CD14-positive monocyte (primary cell): ENCODE measurements around the gene CABP4. TPM values are rescaled to one million over a fixed set of nuclear protein-coding genes. Genes with fewer than 3 reads are reported as not detected.

Source experiments
- DNase-seq, 3 donors: peaks; one replicate each; pipeline ENCODE4 v3.0.0-alpha.2; 2011 to 2022
- H2AFZ ChIP-seq: 2 replicates; pipeline ENCODE4 v1.6.0; 2012; ENCODE audit warnings: mild to moderate bottlenecking, low read depth, low read length, inconsistent platforms; ENCODE audit not compliant: insufficient read depth, poor library complexity, severe bottlenecking
- H3K27ac ChIP-seq, 2 donors: 1 replicate in 1 of 2; 2 replicates in 1 of 2; pipeline ENCODE4 v1.5.1; 2012 to 2013; ENCODE audit warnings: low read length in 2 of 2, control low read depth in 1 of 2, inconsistent platforms in 1 of 2, low read depth in 1 of 2, mild to moderate bottlenecking in 1 of 2
- H3K27me3 ChIP-seq, 2 donors: one replicate each; pipeline versions ENCODE4 v1.6.0 to v1.6.1; 2011 to 2013; ENCODE audit warnings: low read length in 2 of 2; ENCODE audit not compliant: control insufficient read depth in 2 of 2, insufficient read depth in 2 of 2
- H3K36me3 ChIP-seq, 2 donors: replicated peaks in 1 of 2; 1 replicate in 1 of 2; 2 replicates in 1 of 2; pipeline versions ENCODE4 v1.5.1 to v1.6.1; 2012 to 2013; ENCODE audit warnings: low read length in 2 of 2, control low read depth in 1 of 2, inconsistent platforms in 1 of 2, mild to moderate bottlenecking in 1 of 2; ENCODE audit not compliant: insufficient read depth in 2 of 2, control insufficient read depth in 1 of 2
- H3K4me1 ChIP-seq, 2 donors: 1 replicate in 1 of 2; 2 replicates in 1 of 2; pipeline versions ENCODE4 v1.5.1 to v1.6.1; 2012 to 2013; ENCODE audit warnings: low read length in 2 of 2, control low read depth in 1 of 2, inconsistent platforms in 1 of 2, mild to moderate bottlenecking in 1 of 2, moderate library complexity in 1 of 2; ENCODE audit not compliant: insufficient read depth in 2 of 2, control insufficient read depth in 1 of 2
- H3K4me2 ChIP-seq: replicated peaks from 2 replicates; pipeline ENCODE3; 2012; ENCODE audit warnings: low read length, moderate library complexity, mild to moderate bottlenecking; ENCODE audit not compliant: poor library complexity, severe bottlenecking; ENCODE audit errors: extremely low read depth
- H3K4me3 ChIP-seq, 3 experiments: fragments of 200-600 bp in 1 of 3; sonication (generic) in 1 of 3; replicated peaks in 1 of 3; 1 replicate in 2 of 3; 2 replicates in 1 of 3; pipeline ENCODE4 v1.5.1; 2011 to 2013; ENCODE audit warnings: low read length in 3 of 3, mild to moderate bottlenecking in 3 of 3, control low read depth in 2 of 3, low read depth in 2 of 3, inconsistent platforms in 1 of 3, moderate library complexity in 1 of 3
- H3K79me2 ChIP-seq: 2 replicates; pipeline ENCODE4 v1.6.0; 2012; ENCODE audit warnings: mild to moderate bottlenecking, control low read depth, inconsistent platforms, low read length, moderate library complexity; ENCODE audit not compliant: insufficient read depth
- H3K9ac ChIP-seq: 2 replicates; pipeline ENCODE4 v1.6.0; 2017; ENCODE audit warnings: low read length, mild to moderate bottlenecking; ENCODE audit not compliant: insufficient read depth, poor library complexity, severe bottlenecking
- H3K9me3 ChIP-seq, 2 donors: replicated peaks in 1 of 2; 1 replicate in 1 of 2; 2 replicates in 1 of 2; pipeline versions ENCODE4 v1.5.1 to v1.6.1; 2012 to 2013; ENCODE audit warnings: low read length in 2 of 2, control low read depth in 1 of 2; ENCODE audit not compliant: control insufficient read depth in 1 of 2, insufficient read depth in 1 of 2
- H4K20me1 ChIP-seq: 2 replicates; pipeline ENCODE4 v1.6.0; 2012; ENCODE audit warnings: mild to moderate bottlenecking, low read length, control low read depth, moderate library complexity; ENCODE audit not compliant: insufficient read depth
- H3K27ac Mint-ChIP-seq, 7 donors: one replicate each; pipeline ENCODE4 v1.8.0; 2020; ENCODE audit warnings: mild to moderate bottlenecking in 7 of 7, mixed read lengths in 7 of 7, moderate library complexity in 6 of 7, inconsistent platforms in 2 of 7
- H3K27me3 Mint-ChIP-seq, 3 donors: one replicate each; pipeline ENCODE4 v1.8.0; 2021 to 2022; ENCODE audit warnings: low read depth in 3 of 3, mild to moderate bottlenecking in 3 of 3, mixed read lengths in 3 of 3, moderate library complexity in 3 of 3, inconsistent platforms in 1 of 3
- H3K36me3 Mint-ChIP-seq, 2 donors: one replicate each; pipeline ENCODE4 v1.8.0; 2020; ENCODE audit warnings: mixed read lengths in 2 of 2, inconsistent platforms in 1 of 2, mild to moderate bottlenecking in 1 of 2
- H3K4me1 Mint-ChIP-seq: one replicate; pipeline ENCODE4 v1.8.0; 2020; ENCODE audit warnings: mild to moderate bottlenecking, mixed read lengths
- H3K4me3 Mint-ChIP-seq, 2 donors: one replicate each; pipeline ENCODE4 v1.8.0; 2020; ENCODE audit warnings: mild to moderate bottlenecking in 2 of 2, mixed read lengths in 2 of 2, moderate library complexity in 1 of 2
- H3K9me3 Mint-ChIP-seq, 7 donors: one replicate each; pipeline ENCODE4 v1.8.0; 2020 to 2022; ENCODE audit warnings: mixed read lengths in 7 of 7, mild to moderate bottlenecking in 6 of 7, moderate library complexity in 6 of 7, inconsistent platforms in 2 of 7
- CTCF ChIP-seq: fragments of 200-600 bp; IDR thresholded peaks from one replicate; pipeline ENCODE4 v1.8.0; 2022; ENCODE audit warnings: antibody characterized with exemption, mild to moderate bottlenecking
- WGBS: methylation state at CpG from one replicate; pipeline ENCODE4 v1.1.5; 2013; ENCODE audit warnings: missing lambda C conversion rate; ENCODE audit not compliant: insufficient coverage; 5-methylcytosine and 5-hydroxymethylcytosine counted together
- intact Hi-C, 2 donors: fragments of 100-400 bp; cut with micrococcal nuclease; formaldehyde crosslinking; loops; one replicate each; pipeline versions ENCODE4 v1.15.0 to v1.15.1; 2023
- polyA plus RNA-seq, 3 donors: library from polyadenylated mRNA; depleted of rRNA in 1 of 3; unstranded in 2 of 3; stranded (reverse) in 1 of 3; fragments of 300-500 nt in 2 of 3; fragments of >200 nt in 1 of 3; fragmentation: Illumina TruSeq in 2 of 3; gene quantifications; 1 replicate in 2 of 3; 2 replicates in 1 of 3; pipeline ENCODE4 v1.2.3, GENCODE V29; 2012 to 2021

Gene CABP4
- polyA plus RNA-seq, 3 donors, result 0.28 to 1.7 TPM; not detected in 1

- WGBS, result 70% methylated on average over 5 of the region's 5 CpGs
- DNase-seq, result no peak
- Histone ChIP-seq H3K9me3 (no peaks in the 10 kb centered on the region), H3K9ac (peak overlapping the region; percentile 70), H3K79me2 (peaks cover 7% of the 10 kb centered on the region), H3K4me3 (peak overlapping the region in 2 of 3 experiments; percentile 63 to 88), H3K4me1 (peaks cover 32 to 52% of the 10 kb centered on the region in 2 donors), H3K4me2 (peak overlapping the region; percentile 92), H3K36me3 (no peaks in the 10 kb centered on the region), H4K20me1 (no peaks in the 10 kb centered on the region), H3K27ac (no peak overlapping the region), H2AFZ (no peak overlapping the region), H3K27me3 (no peaks in the 10 kb centered on the region)
- intact Hi-C loops, result loop anchor here (2.0 to 5.0 kb wide), 4 partner anchors 34 to 66 kb away; partner anchors contain the start of genes PPP1CA (in 1 of the 2), RPS6KB2 (in 1 of the 2) and TBC1D10C (in 1 of the 2)
- peaks cover 0 to 10% (median 4%) of the 10 kb centered on the region in 3 donors for H3K27me3 Mint-ChIP-seq
- H3K9me3 Mint-ChIP-seq, result peaks cover 0 to 2% (median 0%) of the 10 kb centered on the region in 7 donors
- H3K36me3 Mint-ChIP-seq, result peaks cover 0 to 2% of the 10 kb centered on the region in 2 donors
- H3K4me1 Mint-ChIP-seq, result peaks cover 33% of the 10 kb centered on the region
- H3K27ac Mint-ChIP-seq, result peak overlapping the region in 3 of 7 donors; percentile 26 to 66 (median 47)
- no peak for TF ChIP-seq CTCF
- H3K4me3 Mint-ChIP-seq, result peak overlapping the region; percentile 79 to 92
Observed at GRCh38 chr11:67468056-67468455, 12.9 kb downstream of the CABP4 start.

- H3K27ac Mint-ChIP-seq, result peak overlapping the region in 5 of 7 donors; percentile 26 to 66 (median 52)
- H3K9ac ChIP-seq, result peak overlapping the region; percentile 70
- H3K4me1 Mint-ChIP-seq, result peaks cover 33% of the 10 kb centered on the region
- no peaks in the 10 kb centered on the region for H3K27me3 ChIP-seq
- no peak for TF ChIP-seq CTCF
- intact Hi-C loops, result loop anchor here (2.0 to 5.0 kb wide), 4 partner anchors 34 to 66 kb away; partner anchors contain the start of genes PPP1CA (in 1 of the 2), RPS6KB2 (in 1 of the 2) and TBC1D10C (in 1 of the 2)
- peak overlapping the region; percentile 79 to 92 for H3K4me3 Mint-ChIP-seq
- no peaks in the 10 kb centered on the region for H3K9me3 ChIP-seq
- DNase-seq, result no peak
- 4% methylated on average over 6 of the region's 6 CpGs for WGBS
- H3K4me2 ChIP-seq, result peak overlapping the region; percentile 92
- H2AFZ ChIP-seq, result peak overlapping the region; percentile 81
- no peaks in the 10 kb centered on the region for H4K20me1 ChIP-seq
- no peaks in the 10 kb centered on the region for H3K36me3 ChIP-seq
- peaks cover 0 to 10% (median 5%) of the 10 kb centered on the region in 3 donors for H3K27me3 Mint-ChIP-seq
- no peak overlapping the region for H3K27ac ChIP-seq
- peak overlapping the region; percentile 63 to 88 (median 66) for H3K4me3 ChIP-seq
- H3K36me3 Mint-ChIP-seq, result peaks cover 0 to 2% of the 10 kb centered on the region in 2 donors
- peaks cover 7% of the 10 kb centered on the region for H3K79me2 ChIP-seq
- peaks cover 0 to 2% (median 0%) of the 10 kb centered on the region in 7 donors for H3K9me3 Mint-ChIP-seq
- H3K4me1 ChIP-seq, result peaks cover 32 to 49% of the 10 kb centered on the region in 2 donors
Observed at GRCh38 chr11:67468456-67468758, 13.3 kb downstream of the CABP4 start.
